Measurements from ENCODE around the gene NODAL.

NODAL gene

GRCh38 chr10:70396140-70396539 lies 45.3 kb downstream of the NODAL start:
- Histone ChIP-seq H3K27me3 (no peaks in the 10 kb centered on the region), H3K36me3 (no peaks in the 10 kb centered on the region), H3K4me3 (no peak overlapping the region), H3K27ac (no peak overlapping the region), H3K4me1 (peaks cover 0 to 5% (median 0%) of the 10 kb centered on the region in 4 donors), H3K9me3 (no peaks in the 10 kb centered on the region)
- no peak for DNase-seq
- no peak for TF ChIP-seq CTCF (IDR thresholded peaks at IDR 0.05)
- intact Hi-C loops (cut with DNase I; ENCODE audit: low total_unique reads), result no loop called here

- Histone ChIP-seq H3K27me3 (no peaks in the 10 kb centered on the region), H3K27ac (no peak overlapping the region), H3K4me3 (no peak overlapping the region), H3K36me3 (no peaks in the 10 kb centered on the region), H3K4me1 (peaks cover 0 to 5% (median 0%) of the 10 kb centered on the region in 4 donors), H3K9me3 (no peaks in the 10 kb centered on the region)
- TF ChIP-seq CTCF (IDR thresholded peaks at IDR 0.05), result no peak
- no peak for DNase-seq
- intact Hi-C loops (cut with DNase I; ENCODE audit: low total_unique reads), result no loop called here
Measured at GRCh38 chr10:70391654-70392053, 49.8 kb downstream of the NODAL start.

Data from tibial artery (tissue), 4 donors.